IPS-15b (cell line): ENCODE measurements around the gene ASPSCR1.

Experiments used
- H3K27me3 ChIP-seq: one replicate; pipeline ENCODE4 v1.6.1; 2013; ENCODE audit warnings: low read length; ENCODE audit not compliant: control insufficient read depth, insufficient read depth
- H3K36me3 ChIP-seq: one replicate; pipeline ENCODE4 v1.6.1; 2013; ENCODE audit warnings: low read length; ENCODE audit not compliant: control insufficient read depth, insufficient read depth
- H3K4me1 ChIP-seq: one replicate; pipeline ENCODE4 v1.6.1; 2013; ENCODE audit warnings: mild to moderate bottlenecking, low read length; ENCODE audit not compliant: control insufficient read depth, insufficient read depth
- H3K4me3 ChIP-seq: one replicate; pipeline ENCODE4 v1.5.1; 2013; ENCODE audit warnings: low read depth, low read length
- H3K9ac ChIP-seq: one replicate; pipeline ENCODE4 v1.6.1; 2013; ENCODE audit warnings: low read depth, mild to moderate bottlenecking, low read length
- H3K9me3 ChIP-seq: one replicate; pipeline ENCODE4 v1.6.1; 2013; ENCODE audit warnings: mild to moderate bottlenecking, low read length; ENCODE audit not compliant: control insufficient read depth, insufficient read depth

Gene ASPSCR1

GRCh38 chr17:82003411-82004381 lies 26.3 kb downstream of the ASPSCR1 start:
- Histone ChIP-seq H3K4me1 (no peaks in the 10 kb centered on the region), H3K36me3 (peaks cover 2% of the 10 kb centered on the region), H3K9me3 (no peaks in the 10 kb centered on the region), H3K4me3 (no peak overlapping the region), H3K27me3 (no peaks in the 10 kb centered on the region), H3K9ac (no peak overlapping the region)

GRCh38 chr17:82004517-82005455 lies 27.4 kb downstream of the ASPSCR1 start:
- Histone ChIP-seq H3K36me3 (peaks cover 2% of the 10 kb centered on the region), H3K27me3 (no peaks in the 10 kb centered on the region), H3K4me1 (no peaks in the 10 kb centered on the region), H3K4me3 (no peak overlapping the region), H3K9me3 (no peaks in the 10 kb centered on the region), H3K9ac (no peak overlapping the region)

- Histone ChIP-seq H3K9ac (no peak overlapping the region), H3K9me3 (no peaks in the 10 kb centered on the region), H3K4me3 (no peak overlapping the region), H3K27me3 (no peaks in the 10 kb centered on the region), H3K36me3 (no peaks in the 10 kb centered on the region), H3K4me1 (no peaks in the 10 kb centered on the region)
Observed at GRCh38 chr17:82005701-82006348, 28.4 kb downstream of the ASPSCR1 start.

- Histone ChIP-seq H3K9ac (no peak overlapping the region), H3K36me3 (no peaks in the 10 kb centered on the region), H3K27me3 (no peaks in the 10 kb centered on the region), H3K4me1 (no peaks in the 10 kb centered on the region), H3K4me3 (no peak overlapping the region), H3K9me3 (no peaks in the 10 kb centered on the region)
Observed at GRCh38 chr17:82006468-82007227, 29.2 kb downstream of the ASPSCR1 start.

GRCh38 chr17:82007228-82007494 lies 29.7 kb downstream of the ASPSCR1 start:
- Histone ChIP-seq H3K9me3 (no peaks in the 10 kb centered on the region), H3K9ac (no peak overlapping the region), H3K27me3 (no peaks in the 10 kb centered on the region), H3K4me3 (no peak overlapping the region), H3K4me1 (no peaks in the 10 kb centered on the region), H3K36me3 (no peaks in the 10 kb centered on the region)

- Histone ChIP-seq H3K9me3 (no peaks in the 10 kb centered on the region), H3K36me3 (peaks cover 3% of the 10 kb centered on the region), H3K27me3 (no peaks in the 10 kb centered on the region), H3K4me3 (no peak overlapping the region), H3K9ac (no peak overlapping the region), H3K4me1 (no peaks in the 10 kb centered on the region)
Observed at GRCh38 chr17:82007495-82008257, 30.2 kb downstream of the ASPSCR1 start.

GRCh38 chr17:82008258-82008940 lies 31.0 kb downstream of the ASPSCR1 start:
- no peaks in the 10 kb centered on the region for H3K4me1 ChIP-seq
- no peaks in the 10 kb centered on the region for H3K9me3 ChIP-seq
- no peak overlapping the region for H3K9ac ChIP-seq
- peaks cover 4% of the 10 kb centered on the region for H3K36me3 ChIP-seq
- no peak overlapping the region for H3K4me3 ChIP-seq
- H3K27me3 ChIP-seq: no peaks in the 10 kb centered on the region

GRCh38 chr17:82008941-82009405 lies 31.5 kb downstream of the ASPSCR1 start:
- no peaks in the 10 kb centered on the region for H3K9me3 ChIP-seq
- no peak overlapping the region for H3K9ac ChIP-seq
- peaks cover 4% of the 10 kb centered on the region for H3K36me3 ChIP-seq
- no peaks in the 10 kb centered on the region for H3K27me3 ChIP-seq
- H3K4me3 ChIP-seq: no peak overlapping the region
- no peaks in the 10 kb centered on the region for H3K4me1 ChIP-seq

- H3K9me3 ChIP-seq: no peaks in the 10 kb centered on the region
- H3K9ac ChIP-seq: no peak overlapping the region
- peaks cover 4% of the 10 kb centered on the region for H3K36me3 ChIP-seq
- H3K27me3 ChIP-seq: no peaks in the 10 kb centered on the region
- no peaks in the 10 kb centered on the region for H3K4me1 ChIP-seq
- no peak overlapping the region for H3K4me3 ChIP-seq
Observed at GRCh38 chr17:82009413-82009812, 32.0 kb downstream of the ASPSCR1 start.
